Metanephros (tissue), 2 donors: Measurements from ENCODE around the gene MBD5. TPM values are rescaled to one million over a fixed set of nuclear protein-coding genes. Genes with fewer than 3 reads are reported as not detected.

Experiments
- small RNA-seq: library from RNA; depleted of rRNA; stranded (forward); fragments of <200 nt; gene quantifications from one replicate; pipeline ENCODE3, GENCODE V24; 2014; ENCODE audit warnings: low replicate concordance
- total RNA-seq: library from RNA; depleted of rRNA; stranded (reverse); fragments of >200 nt; gene quantifications from one replicate; pipeline ENCODE4 v1.2.3, GENCODE V29; 2014

MBD5 gene
- 67.3 TPM for total RNA-seq

GRCh38 chr2:148021059-148021861 lies at the start of gene MBD5:
Gene MBD5 (plus strand): TSS chr2:148021091.

GRCh38 chr2:148020111-148021058 lies 506 bp upstream of the MBD5 start, which contains the start of gene ORC4:
Gene ORC4 (minus strand): TSS chr2:148020737. CDS start chr2:147975958, 44,779 bp downstream.

Small RNAs within 50 kb of the gene (small RNA-seq; reads per million reads assigned to genes)
- not detected for gene RF00554

Other genes with a start within 250 kb of the MBD5 start
- 28.1 TPM for gene ACVR2A, start 176.1 kb upstream of the MBD5 start, total RNA-seq
- 111 TPM for gene ORC4, start 354 bp upstream of the MBD5 start, total RNA-seq